ENCODE results near the gene HSFX4.

DNA sequence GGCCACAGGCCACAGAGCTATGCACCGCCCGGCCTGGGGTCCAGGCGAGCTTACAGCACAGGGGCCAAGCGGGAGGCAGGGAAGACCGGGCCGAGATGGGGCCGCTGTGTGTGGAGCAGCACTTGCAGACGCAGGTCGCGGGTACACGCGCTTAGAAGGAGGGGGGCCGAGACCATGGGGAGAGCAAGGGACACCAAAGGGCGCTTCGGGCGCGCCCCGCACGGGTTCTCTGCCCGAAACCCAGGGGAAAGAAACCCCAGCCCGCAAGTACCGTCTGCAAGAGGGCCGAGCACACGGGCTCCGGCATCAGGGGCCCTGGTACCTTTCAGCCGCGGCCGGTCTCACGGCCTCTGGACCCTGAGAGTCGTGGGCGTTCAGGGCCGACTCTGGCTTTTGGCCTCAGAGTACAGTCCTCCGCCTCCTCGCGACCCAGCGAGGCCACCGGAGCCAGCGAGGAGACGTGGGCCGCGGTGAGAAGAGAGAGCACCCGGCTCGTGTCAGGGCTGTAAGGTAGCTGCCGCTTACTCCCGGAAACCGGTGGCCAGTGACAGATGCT is 8.6 kb downstream of the HSFX4 start:
- TF ChIP-seq, protein P1, sequence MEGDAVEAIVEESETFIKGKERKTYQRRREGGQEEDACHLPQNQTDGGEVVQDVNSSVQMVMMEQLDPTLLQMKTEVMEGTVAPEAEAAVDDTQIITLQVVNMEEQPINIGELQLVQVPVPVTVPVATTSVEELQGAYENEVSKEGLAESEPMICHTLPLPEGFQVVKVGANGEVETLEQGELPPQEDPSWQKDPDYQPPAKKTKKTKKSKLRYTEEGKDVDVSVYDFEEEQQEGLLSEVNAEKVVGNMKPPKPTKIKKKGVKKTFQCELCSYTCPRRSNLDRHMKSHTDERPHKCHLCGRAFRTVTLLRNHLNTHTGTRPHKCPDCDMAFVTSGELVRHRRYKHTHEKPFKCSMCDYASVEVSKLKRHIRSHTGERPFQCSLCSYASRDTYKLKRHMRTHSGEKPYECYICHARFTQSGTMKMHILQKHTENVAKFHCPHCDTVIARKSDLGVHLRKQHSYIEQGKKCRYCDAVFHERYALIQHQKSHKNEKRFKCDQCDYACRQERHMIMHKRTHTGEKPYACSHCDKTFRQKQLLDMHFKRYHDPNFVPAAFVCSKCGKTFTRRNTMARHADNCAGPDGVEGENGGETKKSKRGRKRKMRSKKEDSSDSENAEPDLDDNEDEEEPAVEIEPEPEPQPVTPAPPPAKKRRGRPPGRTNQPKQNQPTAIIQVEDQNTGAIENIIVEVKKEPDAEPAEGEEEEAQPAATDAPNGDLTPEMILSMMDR (IDR thresholded peaks at IDR 0.05): no peak
- TF ChIP-seq EZH2 (IDR thresholded peaks at IDR 0.05): no peak
